Measurements from ENCODE around the gene RILP. TPM values are rescaled to one million over a fixed set of nuclear protein-coding genes. Genes with fewer than 3 reads are reported as not detected.

RILP gene
- total RNA-seq, 4 donors from 2014 or later: 1.5 to 13.3 (median 8.5) TPM

DNA sequence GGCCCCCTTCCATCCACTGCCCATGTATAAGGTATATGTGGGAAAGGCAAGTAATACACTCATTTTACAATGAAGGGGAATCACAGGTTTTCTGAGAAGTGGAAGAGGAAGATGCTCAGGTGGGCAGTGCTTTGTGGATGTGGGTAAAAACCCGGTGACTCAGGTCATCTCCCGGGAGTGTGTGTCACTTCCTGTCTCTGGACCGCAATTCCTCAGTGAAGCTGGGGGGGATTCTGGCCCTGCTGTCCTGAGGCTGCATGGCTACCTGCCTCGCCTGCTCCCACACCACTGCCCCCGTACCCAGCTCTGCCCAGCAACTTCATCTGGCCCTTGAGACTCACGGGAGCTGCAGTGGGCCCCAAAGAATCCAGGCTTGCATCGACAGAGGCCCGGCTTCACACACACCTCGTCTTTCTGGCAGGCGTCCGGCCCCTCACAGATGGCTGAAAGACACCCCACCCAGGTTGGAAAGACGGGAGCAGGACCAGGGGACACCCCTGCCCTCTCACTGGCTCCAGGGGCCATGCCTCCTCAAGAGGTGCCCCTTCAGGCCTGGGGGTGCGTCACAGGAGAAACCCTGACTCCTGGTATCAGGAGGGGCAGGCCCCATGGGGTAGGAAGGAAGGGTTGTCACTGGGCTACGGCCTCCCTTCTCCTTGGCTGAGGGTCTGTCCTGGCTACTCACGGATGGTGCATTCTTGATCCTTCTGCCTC is 5.0 kb downstream of the RILP start:
- intact Hi-C loops (cut with DNase I; ENCODE audit: low total_unique reads): loop anchor here (5.0 kb wide), 1 partner anchor 62 kb away; no protein-coding TSS in a partner anchor
- Histone ChIP-seq H3K36me3 (no peaks in the 10 kb centered on the region), H3K4me1 (peaks cover 0 to 17% of the 10 kb centered on the region in 2 donors), H3K27ac (peak overlapping the region; percentile 56 to 75), H3K4me3 (peak overlapping the region; percentile 25 to 28), H3K9me3 (no peaks in the 10 kb centered on the region), H3K27me3 (no peaks in the 10 kb centered on the region)
- TF ChIP-seq POLR2A (IDR thresholded peaks at IDR 0.05): no peak
- TF ChIP-seq, protein P1, sequence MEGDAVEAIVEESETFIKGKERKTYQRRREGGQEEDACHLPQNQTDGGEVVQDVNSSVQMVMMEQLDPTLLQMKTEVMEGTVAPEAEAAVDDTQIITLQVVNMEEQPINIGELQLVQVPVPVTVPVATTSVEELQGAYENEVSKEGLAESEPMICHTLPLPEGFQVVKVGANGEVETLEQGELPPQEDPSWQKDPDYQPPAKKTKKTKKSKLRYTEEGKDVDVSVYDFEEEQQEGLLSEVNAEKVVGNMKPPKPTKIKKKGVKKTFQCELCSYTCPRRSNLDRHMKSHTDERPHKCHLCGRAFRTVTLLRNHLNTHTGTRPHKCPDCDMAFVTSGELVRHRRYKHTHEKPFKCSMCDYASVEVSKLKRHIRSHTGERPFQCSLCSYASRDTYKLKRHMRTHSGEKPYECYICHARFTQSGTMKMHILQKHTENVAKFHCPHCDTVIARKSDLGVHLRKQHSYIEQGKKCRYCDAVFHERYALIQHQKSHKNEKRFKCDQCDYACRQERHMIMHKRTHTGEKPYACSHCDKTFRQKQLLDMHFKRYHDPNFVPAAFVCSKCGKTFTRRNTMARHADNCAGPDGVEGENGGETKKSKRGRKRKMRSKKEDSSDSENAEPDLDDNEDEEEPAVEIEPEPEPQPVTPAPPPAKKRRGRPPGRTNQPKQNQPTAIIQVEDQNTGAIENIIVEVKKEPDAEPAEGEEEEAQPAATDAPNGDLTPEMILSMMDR (IDR thresholded peaks at IDR 0.05): no peak
- DNase-seq: no peak

DNA sequence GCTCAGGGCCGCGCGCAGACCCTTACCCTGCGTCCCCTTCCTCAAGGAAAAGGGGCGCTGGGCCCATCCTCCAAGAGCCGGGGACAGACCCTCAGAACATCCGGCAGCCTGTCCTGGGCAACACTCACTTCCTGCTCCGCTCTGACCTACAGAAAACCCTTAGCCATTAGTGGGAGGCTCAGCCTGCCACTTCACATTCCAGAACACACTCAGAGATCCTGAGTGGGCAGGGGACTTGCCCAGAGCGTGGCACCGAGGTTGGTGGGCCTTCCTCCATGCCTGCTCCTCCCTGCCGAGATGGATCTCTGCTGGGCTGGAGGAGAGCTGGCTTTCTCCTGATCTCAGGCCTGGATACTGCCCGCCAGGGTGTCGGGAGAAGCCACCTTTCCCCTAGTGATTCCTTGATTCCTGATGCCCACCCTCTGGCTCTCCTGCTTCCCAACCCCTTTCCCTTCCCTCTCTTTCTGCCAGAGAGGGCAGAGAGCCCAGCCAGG is 5.6 kb downstream of the RILP start:
- Histone ChIP-seq H3K27me3 (no peaks in the 10 kb centered on the region), H3K27ac (peak overlapping the region; percentile 56 to 75), H3K4me3 (peak overlapping the region; percentile 0 to 35), H3K9me3 (no peaks in the 10 kb centered on the region), H3K36me3 (no peaks in the 10 kb centered on the region), H3K4me1 (peaks cover 0 to 17% of the 10 kb centered on the region in 2 donors)
- DNase-seq: no peak
- no peak for TF ChIP-seq POLR2A (IDR thresholded peaks at IDR 0.05)
- TF ChIP-seq, protein P1 (IDR thresholded peaks at IDR 0.05): no peak
- intact Hi-C loops (cut with DNase I; ENCODE audit: low total_unique reads): no loop called here

DNA sequence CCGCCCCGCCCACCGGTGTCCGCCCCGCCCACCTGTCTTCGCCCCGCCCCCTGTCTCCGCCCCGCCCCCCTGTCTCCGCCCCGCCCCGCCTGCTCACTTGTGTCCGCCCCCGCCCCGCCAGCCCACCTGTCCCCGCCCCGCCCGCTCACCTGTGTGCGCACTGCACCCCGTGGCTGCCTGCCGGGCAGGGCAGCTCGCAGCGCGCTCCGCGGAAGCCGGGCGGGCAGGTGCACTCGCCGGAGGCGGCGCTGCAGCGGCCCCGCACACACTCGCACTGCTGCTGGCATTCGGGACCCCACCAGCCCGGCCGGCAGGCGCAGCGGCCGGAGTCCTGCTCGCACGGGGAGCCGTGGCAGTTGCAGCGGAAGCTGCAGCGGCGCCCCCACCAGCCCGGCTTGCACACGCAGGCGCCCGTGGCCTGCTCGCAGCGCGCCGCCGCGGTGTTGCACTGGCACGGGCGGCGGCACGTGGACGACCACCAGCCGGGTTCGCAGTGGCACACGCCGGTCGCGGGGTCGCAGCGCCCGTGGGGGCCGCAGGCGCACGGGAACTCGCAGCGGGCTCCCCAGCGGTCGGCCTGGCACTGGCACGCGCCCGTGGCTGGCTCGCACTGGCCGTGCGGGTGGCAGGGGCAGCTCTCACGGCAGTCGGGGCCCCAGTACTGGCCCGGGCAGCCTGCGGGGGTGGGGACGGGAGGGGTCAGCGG is 6.2 kb downstream of the RILP start:
- intact Hi-C loops (cut with DNase I; ENCODE audit: low total_unique reads): no loop called here

DNA sequence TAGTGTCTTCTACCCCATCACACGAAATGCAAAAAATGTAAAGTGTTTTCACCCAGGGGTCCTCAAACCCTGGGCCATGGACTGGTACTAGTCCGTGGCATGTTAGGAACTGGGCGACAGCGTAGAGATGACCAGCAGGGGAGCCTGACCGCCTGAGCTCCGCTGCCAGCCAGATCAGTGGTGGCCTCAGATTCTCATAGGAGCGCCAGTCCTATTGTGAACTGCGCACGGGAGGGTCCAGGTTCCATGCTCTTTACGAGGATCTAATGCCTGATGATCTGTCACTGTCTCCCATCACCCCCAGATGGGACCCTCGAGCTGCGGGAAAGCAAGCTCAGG is 8.6 kb downstream of the RILP start:
- H3K36me3 ChIP-seq: no peaks in the 10 kb centered on the region
- H3K9me3 ChIP-seq: no peaks in the 10 kb centered on the region
- TF ChIP-seq, protein P1 (IDR thresholded peaks at IDR 0.05): no peak
- no peak for TF ChIP-seq POLR2A (IDR thresholded peaks at IDR 0.05)
- intact Hi-C loops (cut with DNase I; ENCODE audit: low total_unique reads): no loop called here
- peaks cover 0 to 7% of the 10 kb centered on the region in 2 donors for H3K4me1 ChIP-seq
- no peak overlapping the region for H3K4me3 ChIP-seq
- no peaks in the 10 kb centered on the region for H3K27me3 ChIP-seq
- no peak for DNase-seq
- H3K27ac ChIP-seq: no peak overlapping the region

More for the DNA sequence above, 6.2 kb downstream of the RILP start:
- TF ChIP-seq POLR2A (IDR thresholded peaks at IDR 0.05): no peak
- TF ChIP-seq, protein P1 (IDR thresholded peaks at IDR 0.05): peak in 2 of 4 experiments; percentile 17 to 22
- Histone ChIP-seq H3K27me3 (no peaks in the 10 kb centered on the region), H3K36me3 (no peaks in the 10 kb centered on the region), H3K9me3 (no peaks in the 10 kb centered on the region), H3K4me3 (peak overlapping the region; percentile 0 to 35), H3K4me1 (peaks cover 0 to 15% of the 10 kb centered on the region in 2 donors), H3K27ac (peak overlapping the region in 1 of 2 donors; percentile 75)
- DNase-seq: no peak

Measured in uterus (tissue), 4 donors.